ENCODE data around the gene MBTPS2.

The MBTPS2 gene

GRCh38 chrX:21839334-21840192, at the start of gene MBTPS2:
Gene MBTPS2, plus strand, starts transcription at chrX:21839617. Its CDS starts 118 bp downstream, at chrX:21839735.
- Histone ChIP-seq H3K27ac (ENCODE audit: poor library complexity, severe bottlenecking) (peak within 1 kb of the TSS; percentile 41), H3K9me3 (ENCODE audit: severe bottlenecking) (no peaks in the 10 kb centered on the region), H3K4me1 (ENCODE audit: insufficient read depth, poor library complexity, severe bottlenecking) (no peaks in the 10 kb centered on the region), H3K27me3 (ENCODE audit: insufficient read depth, poor library complexity, severe bottlenecking) (no peaks in the 10 kb centered on the region), H3K4me3 (ENCODE audit: severe bottlenecking) (peak within 1 kb of the TSS; percentile 65), H3K36me3 (ENCODE audit: low read depth) (peaks cover 9% of the 10 kb centered on the region; the same call in 1 of the 2 replicates)
- TF ChIP-seq CTCF (IDR thresholded peaks at IDR 0.05; ENCODE audit: poor library complexity, severe bottlenecking) = peak; percentile 10
- DNase-seq (ENCODE audit: low spot score) (peak; percentile 67), ATAC-seq (ENCODE audit: low read depth) (peak; percentile 94)

GRCh38 chrX:21798677-21799219, 40.7 kb upstream of the MBTPS2 start:
- TF ChIP-seq CTCF (IDR thresholded peaks at IDR 0.05; ENCODE audit: poor library complexity, severe bottlenecking) = no peak
- H3K9me3 ChIP-seq (ENCODE audit: severe bottlenecking) = no peaks in the 10 kb centered on the region
- H3K4me3 ChIP-seq (ENCODE audit: severe bottlenecking) = no peak overlapping the region
- H3K27ac ChIP-seq (ENCODE audit: poor library complexity, severe bottlenecking) = peak overlapping the region; percentile 46
- no peaks in the 10 kb centered on the region for H3K27me3 ChIP-seq (ENCODE audit: insufficient read depth, poor library complexity, severe bottlenecking)
- ATAC-seq (ENCODE audit: low read depth) (peak; percentile 98), DNase-seq (ENCODE audit: low spot score) (no peak)
- H3K36me3 ChIP-seq (ENCODE audit: low read depth) = no peaks in the 10 kb centered on the region
- no peaks in the 10 kb centered on the region for H3K4me1 ChIP-seq (ENCODE audit: insufficient read depth, poor library complexity, severe bottlenecking)

GRCh38 chrX:21799767-21800166, 39.6 kb upstream of the MBTPS2 start:
- Histone ChIP-seq H3K4me1 (ENCODE audit: insufficient read depth, poor library complexity, severe bottlenecking) (no peaks in the 10 kb centered on the region), H3K27me3 (ENCODE audit: insufficient read depth, poor library complexity, severe bottlenecking) (no peaks in the 10 kb centered on the region), H3K4me3 (ENCODE audit: severe bottlenecking) (no peak overlapping the region), H3K27ac (ENCODE audit: poor library complexity, severe bottlenecking) (no peak overlapping the region), H3K9me3 (ENCODE audit: severe bottlenecking) (no peaks in the 10 kb centered on the region), H3K36me3 (ENCODE audit: low read depth) (no peaks in the 10 kb centered on the region)
- DNase-seq (ENCODE audit: low spot score) = no peak
- no peak for TF ChIP-seq CTCF (IDR thresholded peaks at IDR 0.05; ENCODE audit: poor library complexity, severe bottlenecking)
- no peak for ATAC-seq (ENCODE audit: low read depth)

- DNase-seq (ENCODE audit: low spot score) (no peak), ATAC-seq (ENCODE audit: low read depth) (no peak; the same call in 2 of the 3 replicates)
- Histone ChIP-seq H3K36me3 (ENCODE audit: low read depth) (no peaks in the 10 kb centered on the region), H3K4me3 (ENCODE audit: severe bottlenecking) (no peak overlapping the region), H3K4me1 (ENCODE audit: insufficient read depth, poor library complexity, severe bottlenecking) (no peaks in the 10 kb centered on the region), H3K9me3 (ENCODE audit: severe bottlenecking) (no peaks in the 10 kb centered on the region), H3K27ac (ENCODE audit: poor library complexity, severe bottlenecking) (no peak overlapping the region), H3K27me3 (ENCODE audit: insufficient read depth, poor library complexity, severe bottlenecking) (no peaks in the 10 kb centered on the region)
- TF ChIP-seq CTCF (IDR thresholded peaks at IDR 0.05; ENCODE audit: poor library complexity, severe bottlenecking) = no peak
These were observed 39.1 kb upstream of the MBTPS2 start for GRCh38 chrX:21800344-21800770.

Data from RWPE2 (cell line).